SK-N-MC (cell line): ENCODE data around the gene CHID1.

Experiments used
- EZH2 ChIP-seq: fragments of 200-600 bp; sonication (generic); IDR thresholded peaks from one replicate; pipeline ENCODE4 v1.6.1; 2017; ENCODE audit warnings: antibody characterized with exemption
- POLR2AphosphoS5 ChIP-seq: IDR thresholded peaks from 2 replicates; pipeline ENCODE4 v1.6.1; 2012; ENCODE audit warnings: mild to moderate bottlenecking, low read depth, low read length, borderline replicate concordance

DNA sequence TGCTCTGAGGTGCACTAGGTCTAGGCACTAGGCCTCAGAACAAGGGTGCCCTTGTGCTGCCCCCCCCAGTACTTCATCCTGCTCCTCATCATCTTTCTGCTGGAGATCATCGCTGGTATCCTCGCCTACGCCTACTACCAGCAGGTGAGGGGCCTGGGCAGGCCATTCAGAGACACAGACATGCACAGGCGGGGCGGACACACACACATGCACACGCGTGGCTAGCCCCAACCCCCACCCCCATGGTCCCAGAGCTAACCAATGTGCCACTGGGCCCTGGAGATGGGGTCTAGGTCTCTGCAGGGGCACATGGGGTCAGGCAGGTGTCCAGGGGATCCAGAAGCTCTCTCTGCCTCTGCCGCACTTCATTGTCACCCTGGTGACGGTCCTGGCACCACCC, 73.9 kb downstream of the CHID1 start:
- TF ChIP-seq EZH2 (no peak), POLR2AphosphoS5 (no peak)
